NCI-H82 treated with DMSO at 0.1 percent for 48 hours (cell line): Measurements from ENCODE around the gene GMCL1.
"Not testable (repeated sequence)": the region's sequence is repeated elsewhere in the genome, so short reads cannot be mapped to it uniquely, and the experiment has no call there.

ENCODE experiments used
- DNase-seq: peaks from one replicate; lab custom pipeline; 2025; ENCODE audit not compliant: unreplicated experiment; lab: John Stamatoyannopoulos, UW

The GMCL1 gene

GRCh38 chr2:69847068-69847828 is 17.8 kb downstream of the GMCL1 start:
- DNase-seq: no peak

DNA sequence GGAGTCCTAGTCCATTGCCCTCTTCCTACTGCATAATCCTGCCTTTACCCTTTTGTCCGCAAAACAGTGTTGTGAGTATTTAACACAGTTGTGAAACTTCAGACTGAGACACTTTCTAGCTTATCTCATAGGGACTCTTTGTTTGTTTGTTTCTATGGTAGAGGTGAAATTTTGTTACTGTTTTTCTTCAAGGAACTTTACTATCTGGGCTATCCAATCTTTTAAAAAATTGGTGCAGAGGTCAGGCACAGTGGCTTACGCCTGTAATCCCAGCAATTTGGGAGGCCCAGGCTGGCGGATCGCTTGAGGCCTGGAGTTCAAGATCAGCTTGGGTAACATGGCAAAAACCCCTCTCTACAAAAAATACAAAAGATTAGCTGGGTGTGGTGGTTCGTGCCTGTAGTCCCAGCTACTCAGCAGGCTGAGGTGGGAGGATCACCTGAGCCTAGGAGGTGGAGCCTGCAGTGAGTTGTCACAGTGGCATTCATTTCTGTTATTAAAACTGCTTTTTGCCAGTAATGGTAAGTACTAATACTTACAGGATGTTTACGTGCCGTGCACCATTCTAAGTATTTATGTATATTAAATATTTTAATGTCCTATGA is 18.8 kb downstream of the GMCL1 start:
- no peak for DNase-seq

DNA sequence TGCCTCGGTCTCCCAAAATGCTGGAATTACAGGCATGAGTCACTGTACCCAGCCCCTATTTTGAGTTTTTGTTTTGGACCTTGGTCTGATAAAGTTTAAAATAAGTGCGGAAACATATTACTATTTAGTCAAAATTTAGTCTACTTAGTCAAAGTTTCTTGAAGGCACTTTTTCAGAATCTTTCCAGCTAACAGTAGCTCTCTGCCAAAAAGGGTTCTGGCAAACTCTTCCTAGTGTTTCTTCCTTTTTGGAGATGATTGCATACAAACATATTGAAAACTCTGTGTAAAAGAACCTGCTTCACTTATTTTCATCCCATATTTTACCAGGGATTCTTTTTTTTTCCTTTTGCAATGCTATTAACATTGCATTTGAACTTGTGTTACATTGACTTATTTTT is 28.8 kb downstream of the GMCL1 start:
- DNase-seq: no peak

DNA sequence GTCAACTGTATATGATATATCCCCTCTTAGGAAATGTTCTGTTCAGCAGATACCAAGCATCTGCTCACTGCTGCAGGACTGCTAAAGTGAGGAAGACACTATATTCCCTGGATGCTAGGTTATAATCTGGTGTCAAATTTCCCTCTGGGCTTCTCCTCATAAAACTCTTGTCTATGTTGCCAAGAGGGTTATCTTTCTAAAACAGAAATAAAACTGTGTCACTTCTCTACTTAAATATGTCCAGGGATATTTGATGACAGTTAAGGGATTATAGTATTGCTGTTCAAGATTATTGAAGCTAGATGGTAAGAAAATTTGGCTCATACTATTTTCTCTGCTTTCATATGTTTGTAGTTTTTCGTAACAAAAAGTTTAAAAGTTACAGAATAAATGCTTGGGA is 33.8 kb downstream of the GMCL1 start:
- no peak for DNase-seq

DNA sequence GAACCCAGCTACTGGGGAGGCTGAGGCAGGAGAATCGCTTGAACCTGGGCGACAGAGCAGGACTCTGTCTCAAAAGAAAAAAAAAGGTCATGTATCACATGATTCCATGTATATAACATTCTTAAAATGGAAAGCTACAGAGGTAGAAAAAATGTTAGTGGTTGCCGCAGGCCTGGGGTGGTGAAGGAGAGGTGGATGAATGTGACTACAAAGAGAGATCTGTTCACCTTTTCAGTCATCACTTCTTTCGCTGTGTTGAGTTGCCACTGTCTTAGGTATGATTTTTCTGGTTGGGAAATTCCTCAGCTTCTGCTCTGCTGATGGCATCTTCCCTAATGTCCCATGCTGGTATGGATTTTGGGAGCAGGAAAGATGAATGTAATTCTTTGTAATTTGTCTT is 59.0 kb downstream of the GMCL1 start:
- DNase-seq: no peak

GRCh38 chr2:69889302-69889701 is 59.8 kb downstream of the GMCL1 start:
- DNase-seq: no peak

DNA sequence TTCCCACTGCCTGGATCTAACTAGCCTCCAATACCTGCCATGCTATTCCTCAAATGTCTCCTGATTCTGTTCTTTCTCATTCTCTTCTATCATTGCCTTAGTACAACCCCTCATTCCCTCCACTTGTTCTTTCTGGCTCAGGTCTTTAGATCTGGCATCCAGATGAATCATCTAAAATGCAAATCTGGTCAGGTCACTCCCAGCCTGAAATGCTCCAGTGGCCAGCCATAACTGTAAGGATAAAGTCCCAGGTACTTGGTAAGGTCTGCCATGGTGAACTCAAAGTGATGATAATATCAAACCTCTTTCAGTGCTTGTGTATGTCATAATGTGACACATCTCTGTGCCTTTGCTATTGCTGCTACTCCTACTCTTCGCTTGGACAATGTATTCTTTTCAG is 61.4 kb downstream of the GMCL1 start:
- no peak for DNase-seq

DNA sequence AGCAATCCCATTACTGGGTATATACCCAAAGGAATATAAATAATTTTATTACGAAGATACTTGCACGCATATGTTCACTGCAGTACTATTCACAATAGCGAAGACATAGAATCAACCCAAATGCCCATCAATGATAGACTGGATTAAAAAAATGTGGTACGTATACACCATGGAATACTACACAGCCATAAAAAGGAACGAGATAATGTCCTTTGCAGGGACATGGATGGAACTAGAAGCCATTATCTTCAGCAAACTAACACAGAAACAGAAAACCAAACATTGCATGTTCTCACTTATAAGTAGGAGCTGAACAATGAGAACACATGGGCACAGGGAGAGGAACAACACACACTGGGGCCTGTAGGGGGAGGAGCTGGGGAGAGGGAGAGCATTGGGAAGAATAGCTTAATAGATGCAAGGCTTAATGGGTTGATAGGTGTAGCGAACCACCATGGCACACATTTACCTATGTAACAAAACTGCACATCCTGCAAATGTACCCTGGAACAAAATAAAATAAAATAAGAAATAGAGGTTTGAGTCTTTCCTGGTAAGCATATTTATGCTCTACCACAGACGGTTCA is 63.5 kb downstream of the GMCL1 start:
- DNase-seq: not testable (repeated sequence)

GRCh38 chr2:69893684-69894551 is 64.5 kb downstream of the GMCL1 start, which contains the start of gene SNRNP27:
SNRNP27 (plus strand) TSS chr2:69893956; CDS start chr2:69893985, 29 bp downstream.
- DNase-seq: peak; percentile 45

DNA sequence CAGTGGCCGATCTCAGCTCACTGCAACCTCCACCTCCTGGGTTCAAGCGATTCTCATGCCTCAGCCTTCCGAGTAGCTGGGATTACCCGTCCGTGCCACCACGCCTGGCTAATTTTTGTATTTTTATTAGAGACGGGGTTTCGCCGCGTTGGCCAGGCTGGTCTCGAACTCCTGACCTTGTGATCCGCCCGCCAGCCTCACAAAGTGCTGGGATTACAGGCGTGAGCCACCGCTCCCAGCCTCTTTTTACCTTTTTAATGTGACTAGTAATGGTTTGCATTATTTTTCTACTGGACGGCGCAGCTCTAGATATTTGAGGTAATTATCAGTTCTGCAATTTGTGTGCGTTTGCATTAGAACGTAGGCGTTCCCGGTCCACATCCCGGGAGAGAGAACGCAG is 65.3 kb downstream of the GMCL1 start:
- DNase-seq: not testable (repeated sequence)

GRCh38 chr2:69902213-69902922 is 72.9 kb downstream of the GMCL1 start:
- DNase-seq: no peak

GRCh38 chr2:69907216-69907615 is 77.8 kb downstream of the GMCL1 start:
- DNase-seq: no peak

- DNase-seq: peak; percentile 60
Observed at GRCh38 chr2:69911985-69912563, 82.6 kb downstream of the GMCL1 start.

DNA sequence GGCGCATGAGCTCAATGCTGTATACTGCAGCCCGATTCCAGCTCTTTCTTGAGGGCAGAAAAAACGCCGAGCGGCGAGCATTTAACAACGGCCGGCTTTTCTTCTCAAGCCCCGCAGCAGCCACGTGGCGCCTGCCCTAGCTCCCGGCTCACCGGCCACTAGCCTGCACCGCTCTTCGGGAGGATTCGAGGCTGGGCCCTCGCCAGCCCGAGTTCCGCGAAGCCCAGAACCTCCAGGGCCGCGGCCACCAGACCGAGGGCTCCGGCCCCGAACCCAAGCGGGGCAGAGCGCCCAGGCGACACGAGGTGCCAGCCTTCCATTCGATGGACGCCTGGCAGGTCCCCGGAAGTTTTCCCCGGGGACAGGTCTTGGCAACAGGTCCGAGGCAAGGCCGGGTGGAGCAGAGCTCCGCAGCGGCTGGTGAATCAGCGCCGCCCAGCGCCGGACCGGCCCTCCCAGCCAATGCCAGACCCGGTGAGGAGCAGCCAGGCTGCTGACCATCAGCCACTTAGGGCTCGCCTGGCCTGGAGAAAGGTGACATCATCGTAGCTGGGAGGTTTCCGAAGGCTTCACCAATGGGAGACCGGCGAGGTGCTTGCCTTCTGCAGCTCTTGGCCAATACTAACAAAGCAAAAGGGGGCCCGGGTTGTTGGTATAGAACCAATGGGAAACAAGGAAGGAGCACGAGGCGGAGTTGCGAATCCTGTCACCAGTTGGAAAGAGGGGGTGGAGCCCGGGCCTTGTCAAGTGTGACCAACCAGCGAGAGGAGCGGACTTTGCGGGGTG is 84.9 kb downstream of the GMCL1 start:
- peak; percentile 100 for DNase-seq

- DNase-seq: no peak
Observed at GRCh38 chr2:69914950-69915945, 85.8 kb downstream of the GMCL1 start, which contains the start of gene MXD1. MXD1 (plus strand) TSS chr2:69915109; CDS start chr2:69915331, 222 bp downstream.

DNA sequence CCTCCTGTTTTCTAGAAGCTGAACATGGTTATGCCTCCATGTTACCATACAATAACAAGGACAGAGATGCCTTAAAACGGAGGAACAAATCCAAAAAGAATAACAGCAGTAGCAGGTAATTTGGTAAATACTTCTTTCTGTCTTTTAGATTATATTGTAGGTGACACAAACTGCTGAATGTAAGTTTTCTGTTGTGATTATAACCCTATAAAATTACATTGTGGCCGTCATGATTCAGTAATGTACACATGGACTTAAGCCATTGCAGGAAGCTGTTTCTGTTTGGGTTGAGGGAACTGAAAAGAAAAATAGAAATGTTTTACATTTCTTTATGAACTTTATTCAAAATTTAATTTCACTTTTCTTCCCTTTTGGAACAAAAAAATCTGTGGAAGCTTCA is 86.6 kb downstream of the GMCL1 start:
- DNase-seq: no peak

GRCh38 chr2:69917852-69918251 is 88.4 kb downstream of the GMCL1 start:
- no peak for DNase-seq

GRCh38 chr2:69918401-69918800 is 88.9 kb downstream of the GMCL1 start:
- no peak for DNase-seq
